Measurements from ENCODE around the gene EPHB2. TPM values are rescaled to one million over a fixed set of nuclear protein-coding genes. Genes with fewer than 3 reads are reported as not detected.

EPHB2 gene
- total and polyA plus RNA-seq, 2 of the 4 experiments (the other 2 are of a cell fraction) = 52.3 to 58.8 TPM

DNA sequence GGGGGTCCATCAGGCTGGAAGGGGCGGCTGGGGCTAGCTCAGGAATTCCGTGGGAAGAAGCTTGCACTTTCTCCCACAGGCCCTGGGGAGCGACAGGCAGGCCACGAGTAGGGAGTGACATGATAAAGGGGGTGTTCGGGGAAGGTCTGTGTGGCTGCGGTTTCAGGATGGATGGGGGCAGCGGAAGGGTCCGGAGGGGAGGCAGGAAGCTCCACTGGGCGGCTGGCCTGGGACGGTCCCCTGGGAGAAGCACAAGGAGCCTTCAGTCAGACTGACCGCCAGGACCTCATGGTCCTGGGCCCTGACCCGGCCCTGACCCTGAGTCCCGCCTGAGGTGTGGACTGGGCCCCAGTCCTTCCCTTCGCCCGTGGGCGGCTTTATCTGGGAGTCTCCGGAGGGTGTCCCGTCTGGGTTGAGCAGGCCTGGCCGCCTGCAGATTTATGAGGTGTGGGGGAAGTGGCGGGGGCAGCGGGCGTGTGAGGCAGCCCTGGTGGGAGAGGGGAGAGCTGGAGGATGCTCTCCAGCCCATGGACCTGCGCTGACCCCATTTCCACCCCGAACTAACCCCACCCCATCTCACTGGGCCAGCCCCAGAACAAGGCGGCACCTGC, 45.6 kb downstream of the EPHB2 start:
- H3K4ac ChIP-seq (ENCODE audit: low read depth, low read length) = no peak overlapping the region
- no peak overlapping the region for H2AFZ ChIP-seq (replicated peaks; ENCODE audit: low read length, poor library complexity)
- in situ Hi-C loops (cut with MboI; ENCODE audit: low sequenced_read_pairs) = no loop called here
- peaks cover 21% of the 10 kb centered on the region for H3K4me1 ChIP-seq (ENCODE audit: control insufficient read depth, insufficient read depth, low read length)
- no peak overlapping the region for H2BK15ac ChIP-seq (ENCODE audit: low read depth, low read length)
- no peaks in the 10 kb centered on the region for H3K36me3 ChIP-seq (ENCODE audit: control insufficient read depth, insufficient read depth, low read length)
- WGBS, 2 experiments (ENCODE audit: extremely low coverage in 2 of 2, insufficient read length in 1 of 2) = 54% methylated on average over 5 of the region's 25 CpGs; no CpG with 5 or more reads in 1 of the 2 experiments
- TF ChIP-seq CEBPB (IDR thresholded peaks at IDR 0.05; ENCODE audit: low read depth, low read length) = no peak
- no peak for TF ChIP-seq RAD21 (IDR thresholded peaks at IDR 0.05; ENCODE audit: low read length)
- no peak for TF ChIP-seq MAZ (IDR thresholded peaks at IDR 0.05; ENCODE audit: borderline replicate concordance, low read depth, low read length)
- TF ChIP-seq, protein P1, sequence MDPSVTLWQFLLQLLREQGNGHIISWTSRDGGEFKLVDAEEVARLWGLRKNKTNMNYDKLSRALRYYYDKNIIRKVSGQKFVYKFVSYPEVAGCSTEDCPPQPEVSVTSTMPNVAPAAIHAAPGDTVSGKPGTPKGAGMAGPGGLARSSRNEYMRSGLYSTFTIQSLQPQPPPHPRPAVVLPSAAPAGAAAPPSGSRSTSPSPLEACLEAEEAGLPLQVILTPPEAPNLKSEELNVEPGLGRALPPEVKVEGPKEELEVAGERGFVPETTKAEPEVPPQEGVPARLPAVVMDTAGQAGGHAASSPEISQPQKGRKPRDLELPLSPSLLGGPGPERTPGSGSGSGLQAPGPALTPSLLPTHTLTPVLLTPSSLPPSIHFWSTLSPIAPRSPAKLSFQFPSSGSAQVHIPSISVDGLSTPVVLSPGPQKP (IDR thresholded peaks at IDR 0.05; ENCODE audit: borderline replicate concordance, low read depth, low read length) = no peak
- TF ChIP-seq CHD1 (IDR thresholded peaks at IDR 0.05; ENCODE audit: low read depth, low read length) = no peak
- TF ChIP-seq MXI1 (IDR thresholded peaks at IDR 0.05; ENCODE audit: borderline replicate concordance, low read depth, low read length) = no peak
- TF ChIP-seq RFX5 (IDR thresholded peaks at IDR 0.05; ENCODE audit: low read depth, low read length) = no peak
- TF ChIP-seq BHLHE40 (IDR thresholded peaks at IDR 0.05; ENCODE audit: low read depth, low read length) = no peak
- no peak for TF ChIP-seq NFE2L2 (IDR thresholded peaks at IDR 0.05; ENCODE audit: low read depth, low read length)
- TF ChIP-seq SMC3 (IDR thresholded peaks at IDR 0.05; ENCODE audit: low read depth, low read length) = no peak
- H3K9me1 ChIP-seq (ENCODE audit: insufficient read depth, low read length) = peaks cover 34% of the 10 kb centered on the region
- H4K20me1 ChIP-seq (ENCODE audit: insufficient read depth, low read length) = peaks cover 50% of the 10 kb centered on the region
- H3K4me2 ChIP-seq (ENCODE audit: low read depth, low read length) = no peak overlapping the region
- no peak overlapping the region for H4K91ac ChIP-seq (ENCODE audit: insufficient read depth, low read depth, low read length)
- H3K4me3 ChIP-seq (ENCODE audit: insufficient read depth, low read depth, low read length) = no peak overlapping the region
- no peak overlapping the region for H4K5ac ChIP-seq (ENCODE audit: low read depth, low read length)
- H3K23ac ChIP-seq (ENCODE audit: low read depth, low read length) = no peak overlapping the region
- no peak overlapping the region for H2BK20ac ChIP-seq (ENCODE audit: low read depth, low read length)
- H4K8ac ChIP-seq (ENCODE audit: low read depth in 2 of 2, low read length in 2 of 2) = no peak overlapping the region
- H3K27ac ChIP-seq (ENCODE audit: insufficient read depth, low read length) = no peak overlapping the region
- H2BK5ac ChIP-seq (ENCODE audit: low read depth, low read length, poor library complexity, severe bottlenecking) = no peak overlapping the region
- ATAC-seq (ENCODE audit: low read depth) (no peak), DNase-seq (no peak)
- no peaks in the 10 kb centered on the region for H3K27me3 ChIP-seq (ENCODE audit: control insufficient read depth, insufficient read depth, low read length)
- CTCF ChIA-PET = interaction anchor here (0.5 kb wide), 1 partner anchor 47 kb away, joined by 3 read pairs; no protein-coding TSS in a partner anchor
- POLR2A ChIA-PET (ENCODE audit: unreplicated experiment) = no interaction called here
- no peak overlapping the region for H2BK120ac ChIP-seq (ENCODE audit: low read depth, low read length)
- intact Hi-C loops (cut with micrococcal nuclease) = no loop called here
- peak overlapping the region; percentile 23 for H2AK9ac ChIP-seq (replicated peaks; ENCODE audit: low read depth, low read length, poor library complexity)
- BruUV-seq (replicated peaks) = no TSS peak
- peaks cover 43 to 66% of the 10 kb centered on the region in 2 experiments for H3K79me1 ChIP-seq (ENCODE audit: low read depth in 1 of 2, low read length in 2 of 2)
- H3K9ac ChIP-seq (ENCODE audit: low read depth, low read length) = no peak overlapping the region
- dilution Hi-C loops (cut with HindIII; ENCODE audit: low sequenced_read_pairs, unreplicated experiment) = no loop called here
- peak overlapping the region; percentile 55; the same call in 1 of the 2 replicates for H2AK5ac ChIP-seq (ENCODE audit: low read depth, low read length)
- no peak overlapping the region for H3K56ac ChIP-seq (ENCODE audit: extremely low read depth, insufficient read depth, low read length)
- no peak overlapping the region for H3K14ac ChIP-seq (replicated peaks; ENCODE audit: low read depth, low read length)
- no peak overlapping the region for H3K18ac ChIP-seq (ENCODE audit: low read depth, low read length)
- no peaks in the 10 kb centered on the region for H3K9me3 ChIP-seq (ENCODE audit: control insufficient read depth, insufficient read depth, low read length)

Measured in IMR-90 (cell line).